NCI-H2029 treated with DMSO at 0.1 percent for 48 hours (cell line): Measurements from ENCODE around the gene CDX2.

Source experiments
- DNase-seq: peaks from one replicate; lab custom pipeline; 2025; lab: John Stamatoyannopoulos, UW

The CDX2 gene

DNA sequence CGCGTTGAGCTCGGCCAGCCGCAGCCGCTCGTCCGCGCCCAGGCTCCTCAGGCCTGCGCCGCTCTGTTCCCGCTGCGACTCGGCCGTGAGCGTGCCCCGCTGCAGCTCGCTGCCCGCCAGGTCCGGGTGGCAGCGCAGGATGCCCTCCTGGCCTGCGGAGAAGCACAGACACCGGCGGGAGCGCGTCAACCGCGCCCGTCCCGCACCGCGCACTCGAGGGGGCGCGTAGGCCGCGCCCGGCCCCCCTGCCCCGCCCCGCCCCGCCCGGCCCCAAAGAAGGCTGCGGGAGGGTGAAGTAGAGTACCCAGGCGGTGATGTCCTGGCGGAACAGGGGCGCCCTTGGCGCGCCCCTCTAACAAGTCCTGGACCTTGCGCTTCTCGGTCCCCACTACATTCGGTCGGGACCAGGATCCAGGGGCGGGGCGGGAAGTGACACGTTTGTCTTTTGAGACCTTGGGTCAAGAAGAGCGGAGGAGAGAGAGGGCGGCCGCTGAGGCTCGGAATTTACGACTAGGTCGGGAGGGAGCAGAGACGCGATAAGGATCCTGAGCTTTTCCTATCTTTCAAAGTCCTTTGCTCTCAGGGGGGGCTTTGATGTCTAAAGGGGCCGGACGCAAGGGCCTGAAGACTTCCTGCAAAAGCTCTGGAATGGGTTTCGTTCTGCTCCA is 9.3 kb upstream of the CDX2 start:
- no peak for DNase-seq

- no peak for DNase-seq
These were observed 8.6 kb upstream of the CDX2 start for GRCh38 chr13:27977476-27978300.

DNA sequence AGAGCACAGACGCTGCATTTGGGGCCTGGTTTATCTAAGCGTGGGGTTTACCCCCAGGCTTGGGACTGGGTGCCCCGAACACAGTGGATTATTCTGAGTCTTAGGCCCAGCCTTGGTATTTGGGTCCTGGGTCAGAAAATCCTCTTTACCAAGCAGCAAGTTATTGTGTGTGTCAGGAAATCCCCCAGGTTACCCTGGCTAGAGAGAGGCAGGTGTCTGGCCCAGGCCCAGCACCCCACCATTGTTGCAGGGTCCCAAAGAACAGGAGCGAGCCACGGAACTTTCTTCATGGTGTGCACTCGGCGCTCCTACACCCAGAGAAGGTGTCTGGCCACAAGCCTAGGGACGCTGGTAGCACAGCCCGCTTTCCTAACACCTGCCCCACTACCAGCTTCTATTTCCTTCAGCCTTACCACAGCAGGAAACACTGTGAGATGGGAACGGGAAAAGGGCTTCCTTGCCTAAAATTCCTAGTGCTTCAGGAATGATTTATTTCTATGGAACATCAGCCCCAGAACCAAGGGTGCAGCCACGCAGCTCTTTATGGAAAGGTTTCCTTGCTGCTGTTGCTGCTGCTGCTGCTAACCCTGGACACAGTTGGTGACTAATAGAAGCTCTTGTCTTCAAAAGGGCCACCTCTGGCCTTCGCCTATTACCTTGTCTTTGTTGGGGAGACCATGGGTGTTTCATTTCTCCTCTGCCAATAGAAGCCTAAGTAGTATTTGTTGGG is 7.4 kb upstream of the CDX2 start:
- no peak for DNase-seq

- no peak for DNase-seq
These were observed 6.6 kb upstream of the CDX2 start for GRCh38 chr13:27975564-27976361.

DNA sequence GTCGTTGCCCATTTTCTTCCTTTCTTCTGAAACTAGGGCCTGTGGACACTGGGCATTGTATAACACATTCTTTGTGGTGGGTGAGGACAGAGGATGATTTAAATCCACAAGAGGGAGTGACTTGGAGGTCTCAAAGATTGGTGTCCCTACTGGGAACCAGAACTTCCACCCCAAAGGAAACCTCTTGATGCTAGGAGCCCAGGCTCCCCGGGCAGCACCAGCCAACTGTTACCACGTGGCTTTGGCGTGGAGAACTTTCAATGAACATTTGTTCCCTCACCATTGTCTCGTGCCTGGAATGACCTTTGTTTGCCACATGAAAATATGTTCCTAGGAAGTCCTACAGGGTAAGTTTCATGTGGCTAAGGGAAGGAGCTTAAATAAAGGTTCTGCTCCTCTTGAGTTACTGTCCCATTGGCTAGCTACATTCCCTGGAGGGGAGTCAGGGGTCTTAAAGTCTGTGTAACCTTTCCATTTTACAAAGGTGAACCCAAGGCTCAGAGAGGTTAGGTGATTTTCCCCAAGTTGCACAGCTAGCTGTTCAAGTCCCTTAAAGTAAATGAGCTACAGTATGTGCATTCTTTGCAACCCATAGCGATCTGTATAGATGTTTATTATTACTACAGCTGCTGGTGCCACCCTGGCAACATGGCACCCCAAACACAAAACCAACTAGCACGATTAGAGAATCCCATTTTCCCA is 5.0 kb upstream of the CDX2 start:
- no peak for DNase-seq

- DNase-seq, result no peak
These were observed 4.2 kb upstream of the CDX2 start for GRCh38 chr13:27973291-27973690.

GRCh38 chr13:27972478-27972820 is 3.3 kb upstream of the CDX2 start:
- no peak for DNase-seq

- DNase-seq, result no peak
These were observed 2.8 kb upstream of the CDX2 start for GRCh38 chr13:27971776-27972477.

- no peak for DNase-seq
These were observed 2.1 kb upstream of the CDX2 start for GRCh38 chr13:27971236-27971645.

DNA sequence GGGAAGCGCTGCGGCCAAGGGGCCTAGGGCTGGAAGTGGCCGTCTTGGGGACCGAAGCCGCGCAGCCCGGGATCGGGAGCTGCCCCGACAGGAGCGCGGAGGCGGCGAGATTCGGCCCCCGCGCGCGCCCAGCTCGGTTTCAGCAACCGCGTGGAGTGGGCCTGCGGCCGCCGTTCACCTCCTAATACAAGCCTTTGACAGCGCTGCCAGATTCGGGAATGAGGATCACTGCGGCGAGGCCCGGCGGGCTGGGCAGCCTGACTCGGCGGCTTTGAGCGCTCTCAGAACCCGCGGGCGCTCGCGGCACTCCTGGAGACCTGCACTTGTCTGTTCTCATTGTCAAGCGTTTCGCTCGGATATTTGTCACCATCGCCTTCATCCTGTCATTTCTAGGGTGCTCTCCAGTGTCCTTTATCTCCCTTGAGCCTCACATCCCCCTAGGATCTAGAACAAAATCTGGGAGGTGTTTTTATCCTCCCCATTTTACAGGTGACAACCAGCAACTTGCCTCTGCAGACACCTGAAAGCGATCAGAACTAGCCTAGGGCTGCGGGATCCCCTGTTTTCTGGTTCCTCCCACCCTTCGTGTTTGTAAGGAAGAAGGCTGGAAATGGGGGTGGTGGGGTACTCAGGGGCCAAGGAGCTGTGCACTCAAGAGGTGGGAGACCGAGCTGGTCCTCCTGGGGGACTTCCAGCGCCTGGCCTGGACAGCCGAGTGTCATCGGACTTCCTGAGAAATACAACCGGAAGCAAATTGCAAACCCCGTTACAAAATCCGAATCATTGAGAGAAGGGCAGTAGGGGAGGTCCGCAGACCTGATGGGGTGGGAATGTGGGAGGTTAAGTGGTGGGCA is 1.5 kb upstream of the CDX2 start:
- no peak for DNase-seq

DNA sequence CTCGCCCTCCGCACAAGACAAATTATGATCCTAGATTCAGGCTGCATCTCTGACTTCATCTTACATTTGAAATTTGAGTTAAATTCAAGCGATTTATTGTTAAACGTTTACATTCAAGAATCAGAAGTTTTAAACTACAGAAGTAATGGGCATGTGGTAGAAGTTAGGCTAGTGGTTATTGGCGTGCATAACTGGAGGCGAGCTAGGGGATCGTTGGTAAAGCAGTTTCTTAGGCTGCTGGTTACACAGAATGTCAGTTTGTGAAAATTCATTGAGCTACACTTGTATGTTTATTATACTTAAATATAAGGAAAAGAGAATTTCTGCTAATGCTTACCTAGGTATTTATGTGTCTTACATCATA is 733 bp upstream of the CDX2 start:
- DNase-seq, result no peak

GRCh38 chr13:27968316-27969081 is 616 bp downstream of the CDX2 start:
- no peak for DNase-seq

DNA sequence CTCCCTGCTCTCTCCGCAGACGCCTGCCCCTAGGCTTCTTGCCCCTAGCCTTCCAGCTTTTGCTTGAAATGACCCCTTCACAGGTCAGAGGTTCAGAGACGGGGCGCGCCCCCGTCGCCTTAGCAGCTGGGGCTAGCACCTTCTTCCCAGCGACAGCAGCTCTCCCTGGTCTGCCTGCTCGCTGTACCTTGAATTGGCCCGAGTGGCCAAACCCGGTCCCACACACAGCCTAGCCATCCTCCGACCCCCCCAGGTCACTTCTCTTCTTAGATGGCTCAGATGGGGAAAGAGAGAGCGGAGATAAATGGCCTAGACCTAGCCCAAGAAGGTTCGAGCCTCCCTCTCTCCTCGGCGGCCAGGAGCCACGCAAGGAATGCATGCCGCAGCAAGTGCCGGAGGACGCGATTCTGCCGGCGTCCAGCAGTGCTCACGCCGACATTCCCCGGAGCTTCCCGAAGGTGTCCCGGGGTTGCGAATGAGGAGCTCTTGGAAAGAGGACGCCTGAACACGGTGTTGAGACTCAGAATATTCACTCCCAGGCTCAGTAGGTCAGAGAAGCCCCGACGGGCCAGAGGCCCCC is 1.3 kb downstream of the CDX2 start:
- no peak for DNase-seq

GRCh38 chr13:27967203-27967735 is 1.8 kb downstream of the CDX2 start:
- DNase-seq, result no peak

- DNase-seq, result no peak
These were observed 2.4 kb downstream of the CDX2 start for GRCh38 chr13:27966641-27967202.

- DNase-seq, result no peak
These were observed 3.1 kb downstream of the CDX2 start for GRCh38 chr13:27965740-27966640.

DNA sequence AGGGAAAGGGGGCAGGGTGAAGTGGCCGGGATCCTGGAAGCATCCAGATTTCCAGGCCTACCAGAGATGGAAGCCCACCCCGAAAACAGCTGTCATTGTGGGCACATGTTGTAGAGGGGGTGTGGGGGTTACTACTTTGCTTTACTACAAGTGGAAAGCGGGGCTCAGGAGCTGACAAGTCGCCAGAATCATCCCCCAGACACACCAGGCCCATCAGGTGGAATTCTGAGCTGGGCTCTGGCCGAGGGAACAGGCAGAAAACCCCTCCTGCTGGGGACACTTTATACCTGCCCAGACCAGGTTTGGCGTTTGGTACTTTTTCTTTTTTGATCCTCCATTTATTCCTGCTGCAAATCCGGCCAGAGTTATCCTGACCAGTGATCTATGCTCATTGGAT is 3.8 kb downstream of the CDX2 start:
- DNase-seq, result no peak
